HUDEP-2 (cell line): ENCODE data around the gene TRA2B.

ENCODE experiments used
- DNase-seq, 76 experiments: peaks; one replicate each; lab custom pipeline; 2025; ENCODE audit not compliant: unreplicated experiment in 76 of 76; lab: John Stamatoyannopoulos, UW

The TRA2B gene

GRCh38 chr3:185881926-185882325, 55.9 kb downstream of the TRA2B start:
- no peak for DNase-seq

- DNase-seq: no peak
Observed at GRCh38 chr3:185880600-185880999, 57.2 kb downstream of the TRA2B start.

GRCh38 chr3:185878920-185879319, 58.9 kb downstream of the TRA2B start:
- DNase-seq: no peak

GRCh38 chr3:185874119-185874518, 63.7 kb downstream of the TRA2B start:
- no peak for DNase-seq

- DNase-seq: no peak
Observed at GRCh38 chr3:185867650-185868049, 70.2 kb downstream of the TRA2B start.

- DNase-seq: no peak
Observed at GRCh38 chr3:185866995-185867394, 70.8 kb downstream of the TRA2B start.

GRCh38 chr3:185866555-185866954, 71.3 kb downstream of the TRA2B start:
- DNase-seq: no peak
